DMS79 treated with DMSO at 0.1 percent for 48 hours (cell line): ENCODE measurements around the gene APCDD1L.

Experiments
- DNase-seq: peaks from one replicate; lab custom pipeline; 2025; lab: John Stamatoyannopoulos, UW

APCDD1L gene

DNA sequence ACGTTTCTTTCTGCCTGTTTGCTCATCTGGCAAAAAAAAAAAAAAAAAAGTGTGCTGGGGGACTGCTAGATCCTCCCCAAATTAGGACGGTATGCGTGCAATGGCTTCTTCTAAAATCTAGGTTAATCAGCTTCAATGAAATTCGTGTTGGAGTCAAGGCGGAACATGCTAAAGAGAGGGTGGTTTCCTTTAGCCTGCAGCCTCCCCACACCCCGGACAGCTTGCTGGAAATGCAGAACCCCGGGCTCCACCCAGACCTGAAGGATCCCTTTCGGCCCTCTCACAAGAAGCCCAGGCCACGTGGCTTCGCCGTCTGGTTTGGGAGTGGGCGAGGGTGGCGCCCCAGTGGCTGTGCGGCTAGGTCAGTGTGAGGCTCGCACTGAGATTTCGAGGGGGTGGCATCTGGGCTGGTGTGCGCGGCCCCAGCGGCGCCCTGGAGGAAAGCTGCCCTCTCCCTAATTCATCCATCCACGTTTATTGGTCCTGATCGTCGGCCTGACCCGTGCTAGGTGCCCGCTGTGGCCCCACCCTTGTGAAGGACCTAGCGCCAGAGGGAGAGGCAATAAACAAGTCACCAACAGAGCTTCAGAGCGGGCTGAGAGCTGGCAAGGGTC is 49.0 kb downstream of the APCDD1L start:
- DNase-seq, result no peak

- DNase-seq, result no peak
Measured at GRCh38 chr20:58464838-58465237, 50.4 kb downstream of the APCDD1L start.

GRCh38 chr20:58463256-58463655 is 51.9 kb downstream of the APCDD1L start:
- no peak for DNase-seq

GRCh38 chr20:58461899-58462298 is 53.3 kb downstream of the APCDD1L start:
- DNase-seq, result no peak

DNA sequence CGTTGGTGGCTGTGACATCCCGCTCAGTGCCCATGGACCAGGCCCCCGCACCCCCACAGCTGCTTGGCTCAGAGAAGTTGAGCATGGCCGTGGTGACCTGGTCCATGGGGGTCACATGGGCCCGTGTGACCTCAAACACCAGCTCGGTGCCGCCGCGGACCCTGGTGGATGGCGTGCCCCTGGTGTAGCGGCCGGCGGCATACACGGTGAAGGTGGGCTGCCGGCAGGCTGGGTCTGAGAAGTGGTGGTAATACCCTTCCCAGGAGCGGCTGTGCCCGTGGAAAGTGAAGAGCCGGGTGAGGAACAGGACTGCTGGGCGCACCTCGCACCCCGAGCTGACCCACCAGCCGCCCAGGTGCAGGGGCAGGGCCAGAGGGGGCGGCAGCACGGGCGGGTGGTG is 54.1 kb downstream of the APCDD1L start:
- DNase-seq, result no peak

DNA sequence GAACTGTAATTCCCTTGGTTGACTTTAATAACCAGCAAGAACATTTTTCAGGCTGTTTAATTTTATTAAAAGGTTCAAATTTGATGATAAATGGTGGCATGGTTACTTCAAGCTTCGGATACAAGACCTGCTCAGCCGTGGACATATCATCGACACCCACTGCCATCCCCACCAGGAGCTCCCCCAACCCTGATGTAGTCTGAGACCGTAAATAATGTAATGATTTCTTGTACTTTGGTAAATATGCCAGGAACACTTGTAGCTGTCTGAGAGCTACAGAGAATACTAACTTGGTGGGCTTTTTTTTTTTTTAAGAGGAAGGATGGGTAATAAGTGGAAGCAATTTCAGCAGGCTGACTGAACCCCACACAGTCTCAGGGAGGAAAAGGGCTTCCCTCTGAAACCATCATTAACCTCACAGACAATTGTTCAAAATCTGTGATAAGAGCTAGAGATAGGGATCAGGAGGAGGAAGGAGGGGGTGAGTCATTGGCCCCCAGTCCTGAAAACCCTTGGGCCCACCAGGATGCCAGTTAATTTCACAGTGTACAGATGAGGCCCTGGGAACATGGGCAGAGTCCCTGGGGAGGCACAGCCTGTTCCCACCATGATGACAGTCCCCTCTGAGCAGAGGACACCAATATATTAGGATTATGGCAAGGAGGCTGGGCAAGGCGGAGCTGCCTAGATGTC is 56.0 kb downstream of the APCDD1L start:
- no peak for DNase-seq

DNA sequence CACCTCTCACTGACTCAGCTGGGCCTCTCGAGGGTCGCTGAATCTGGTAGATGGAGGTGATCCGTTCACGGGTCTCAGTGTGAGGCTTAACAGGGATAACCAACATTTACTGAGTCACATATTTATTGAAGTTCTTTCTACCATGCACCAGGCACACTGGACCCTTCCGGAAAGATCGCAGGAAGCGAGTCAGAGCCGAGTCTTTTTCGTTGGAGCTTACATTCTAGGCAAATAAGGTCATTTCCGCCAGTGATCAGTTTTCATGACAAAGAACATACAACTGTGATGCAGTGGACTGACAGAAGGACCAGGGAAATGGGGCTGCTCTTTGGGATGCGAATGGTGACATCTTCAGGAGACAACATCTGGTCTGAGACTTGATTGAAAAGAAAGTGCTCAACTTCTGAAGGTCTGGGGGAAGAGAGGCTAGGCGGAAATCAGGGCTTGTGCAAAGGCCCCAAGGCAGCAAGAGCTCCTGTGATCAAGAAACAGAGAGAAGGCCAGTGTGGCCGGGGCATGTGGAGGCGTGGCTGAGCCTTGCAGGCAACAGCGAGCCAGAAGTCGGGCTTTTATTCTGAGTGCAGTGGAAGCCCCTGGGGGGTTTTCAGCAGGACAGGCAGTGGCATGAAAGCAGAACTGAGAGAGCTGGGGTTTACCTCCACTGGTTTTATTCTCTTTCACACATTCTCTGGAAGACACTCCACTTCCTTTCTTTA is 56.7 kb downstream of the APCDD1L start:
- no peak for DNase-seq

DNA sequence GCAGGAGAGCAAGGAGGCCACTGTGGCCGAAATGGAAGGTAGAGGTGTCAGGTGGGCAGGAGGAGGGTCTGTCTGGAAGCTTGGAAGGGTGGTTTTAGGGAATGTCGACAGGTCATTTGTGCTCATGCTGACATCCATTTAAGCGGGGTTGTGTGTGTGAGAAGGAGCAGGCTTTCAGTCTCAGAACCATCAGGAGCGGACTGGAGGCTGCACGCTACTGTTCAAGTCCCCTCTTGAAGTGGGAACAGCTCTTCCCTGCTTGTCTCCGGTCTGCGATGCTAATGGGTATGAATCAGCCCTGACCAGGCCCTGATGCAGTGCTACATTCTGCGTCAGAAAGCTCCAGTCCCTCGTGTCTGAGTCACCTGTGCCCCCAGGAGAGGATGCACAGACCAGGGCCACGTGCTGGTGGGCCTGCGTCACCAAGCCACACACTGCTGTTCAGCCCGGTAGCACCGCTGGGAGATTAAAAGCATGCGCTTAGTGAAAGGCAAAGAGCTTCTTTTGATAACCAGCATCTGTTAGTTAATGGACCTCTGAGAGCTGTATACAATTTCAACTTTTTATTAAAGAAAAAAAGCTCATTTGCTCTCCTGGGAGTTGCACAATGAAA is 58.0 kb downstream of the APCDD1L start:
- peak; percentile 75 for DNase-seq

- no peak for DNase-seq
Measured at GRCh38 chr20:58454460-58454859, 60.7 kb downstream of the APCDD1L start.

GRCh38 chr20:58453391-58453790 is 61.8 kb downstream of the APCDD1L start:
- peak; percentile 77 for DNase-seq

DNA sequence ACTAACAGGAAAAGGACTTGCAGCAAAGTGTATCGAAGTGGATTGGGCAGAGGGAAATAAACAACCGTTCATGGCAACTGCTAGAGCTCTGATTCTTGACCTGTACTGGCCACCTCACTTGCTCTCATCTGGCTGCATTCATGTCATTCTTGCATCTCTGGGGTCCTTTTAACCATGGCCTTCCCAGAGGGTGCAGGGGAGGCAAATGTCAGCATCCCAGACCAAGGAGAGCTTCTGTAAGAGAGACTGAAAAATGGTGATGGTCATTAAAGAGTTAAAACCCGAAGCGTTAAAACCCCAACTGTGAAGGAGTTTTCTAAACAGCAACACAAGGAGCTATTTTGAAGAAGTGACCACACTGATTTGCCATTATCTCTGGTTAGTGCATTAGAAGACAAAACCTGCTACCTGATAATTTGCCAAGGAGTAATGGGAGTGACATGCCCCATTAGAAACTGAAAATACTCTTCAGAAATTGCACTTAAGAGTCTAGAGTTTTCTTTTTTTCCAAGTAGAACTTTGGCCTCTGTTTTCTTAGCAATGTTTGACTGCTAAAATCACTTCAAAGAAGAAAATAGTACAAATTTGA is 62.4 kb downstream of the APCDD1L start:
- peak; percentile 96 for DNase-seq

GRCh38 chr20:58450254-58450653 is 64.9 kb downstream of the APCDD1L start:
- no peak for DNase-seq

DNA sequence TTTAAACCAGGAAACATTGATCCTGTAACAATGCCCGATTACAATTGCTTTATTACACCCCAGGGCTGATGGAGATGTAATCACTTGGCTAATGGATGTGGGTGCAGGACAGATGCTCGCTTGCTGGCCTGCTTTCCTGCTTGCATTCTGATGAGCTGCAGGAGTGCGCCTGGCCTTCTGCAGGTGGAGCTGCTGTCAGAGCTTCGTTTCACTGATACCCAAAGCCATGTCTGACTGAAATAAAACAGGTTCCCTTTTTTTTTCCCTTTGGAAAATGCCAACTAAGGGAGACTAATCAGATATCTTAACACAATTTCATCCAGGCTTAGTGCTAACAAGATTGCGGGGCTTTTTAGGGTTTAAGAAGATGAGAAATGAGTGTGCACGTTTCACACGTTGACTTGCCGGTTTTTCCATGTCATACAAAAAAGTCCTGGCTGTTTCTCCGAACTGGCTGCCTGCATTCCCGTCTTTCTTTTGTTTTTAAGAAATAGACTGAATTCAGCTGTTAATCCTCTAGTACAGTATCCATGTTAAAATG is 65.4 kb downstream of the APCDD1L start:
- DNase-seq, result no peak

DNA sequence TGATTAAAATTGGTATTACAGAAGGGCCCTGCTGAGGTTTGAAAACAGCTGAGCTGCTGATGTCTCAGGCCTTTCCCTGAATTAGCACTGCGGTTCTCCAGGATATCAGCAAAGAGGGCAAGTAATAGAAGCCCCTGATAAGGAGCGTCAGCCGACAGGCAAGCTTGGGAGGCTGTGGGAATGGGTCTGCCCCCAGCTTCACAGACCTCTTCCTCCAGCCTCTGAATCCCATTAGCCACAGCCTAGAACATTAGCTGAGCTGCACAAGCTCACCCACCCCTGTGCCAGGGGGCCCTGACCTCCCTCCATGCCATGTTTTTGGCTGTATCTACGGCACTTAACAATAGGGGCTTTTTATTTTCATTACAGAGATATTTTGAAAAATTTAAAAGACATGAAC is 66.2 kb downstream of the APCDD1L start:
- no peak for DNase-seq

- peak; percentile 35 for DNase-seq
Measured at GRCh38 chr20:58447511-58448391, 67.4 kb downstream of the APCDD1L start.

- no peak for DNase-seq
Measured at GRCh38 chr20:58446960-58447265, 68.3 kb downstream of the APCDD1L start.

GRCh38 chr20:58446264-58446959 is 68.8 kb downstream of the APCDD1L start:
- DNase-seq, result no peak

- no peak for DNase-seq
Measured at GRCh38 chr20:58444746-58445255, 70.4 kb downstream of the APCDD1L start.

GRCh38 chr20:58441723-58442122 is 73.5 kb downstream of the APCDD1L start:
- no peak for DNase-seq

DNA sequence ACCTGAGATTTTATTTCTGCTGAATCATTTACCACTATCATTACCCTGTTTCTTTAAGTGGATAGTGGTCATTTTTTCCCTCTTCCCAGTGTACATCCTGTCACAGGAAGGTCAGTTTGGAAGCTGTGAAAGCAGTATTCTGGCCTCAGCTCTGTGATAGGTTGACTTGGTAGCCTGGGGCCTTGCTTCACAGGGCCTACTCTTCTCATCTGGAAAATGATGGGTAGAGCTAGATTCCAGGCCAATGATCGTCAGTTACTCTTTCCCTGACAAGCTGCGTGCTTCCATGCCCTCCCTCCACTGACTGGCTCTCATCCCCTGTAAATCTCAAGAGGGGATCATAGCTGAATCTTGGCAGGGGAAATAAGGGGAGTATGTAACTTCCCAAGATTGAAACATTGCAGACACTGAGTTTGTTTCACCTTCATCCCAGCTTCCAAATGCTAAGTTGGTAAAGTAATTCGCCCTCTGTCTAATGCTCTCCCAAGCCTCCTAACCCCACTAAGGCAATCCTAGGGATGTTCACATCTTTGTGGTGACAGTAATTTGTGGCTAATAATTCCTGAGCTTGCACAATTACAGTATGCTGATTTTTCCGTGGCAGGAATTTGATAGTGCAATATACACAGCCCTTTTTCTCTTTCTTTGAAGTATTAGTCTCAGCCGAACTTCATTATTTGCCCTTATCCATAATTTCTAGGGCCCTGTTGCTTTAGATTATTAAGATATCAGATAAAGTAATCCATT is 75.0 kb downstream of the APCDD1L start:
- DNase-seq, result no peak
